Panc1 (cell line): ENCODE data around the gene C2CD3. TPM values are rescaled to one million over a fixed set of nuclear protein-coding genes. Genes with fewer than 3 reads are reported as not detected.

Experiments used
- ATAC-seq: fragments of 200-7000 bp; cut with Tn5 transposase; 2 replicates; pipeline ENCODE4 v1.9.1; 2020; ENCODE audit warnings: mild to moderate bottlenecking, moderate library complexity
- BruUV-seq: library from RNA; stranded (reverse); fragments of 400-500 nt; replicated peaks from 2 replicates; lab custom pipeline; 2021; lab: Mats Ljungman, UMichigan
- CTCF ChIA-PET: fragments of 300-600 bp; sonication (Branson Sonifier 250); formaldehyde crosslinking; loops from one replicate; lab custom pipeline; 2022; ENCODE audit warnings: antibody characterized with exemption; lab: Charles Lee
- POLR2A ChIA-PET: fragments of 300-600 bp; sonication (Branson Sonifier 250); formaldehyde crosslinking; loops from one replicate; lab custom pipeline; 2022; ENCODE audit warnings: antibody characterized with exemption; lab: Charles Lee
- DNase-seq: peaks from one replicate; pipeline ENCODE4 v3.0.0-alpha.2; 2010; ENCODE audit warnings: low read depth, low spot score
- H3K27ac ChIP-seq: 2 replicates; pipeline ENCODE4 v1.5.1; 2011; ENCODE audit warnings: mild to moderate bottlenecking, low read length, inconsistent platforms
- H3K27me3 ChIP-seq: fragments of 200-500 bp; sonication (Bioruptor generic); 2 replicates; pipeline ENCODE4 v1.6.0; 2014; ENCODE audit warnings: low read length, inconsistent platforms; ENCODE audit not compliant: control insufficient read depth, insufficient read depth
- H3K36me3 ChIP-seq: fragments of 200-500 bp; sonication (Bioruptor generic); 2 replicates; pipeline ENCODE4 v1.5.1; 2014; ENCODE audit warnings: inconsistent platforms, mild to moderate bottlenecking, low read length, moderate library complexity; ENCODE audit not compliant: control insufficient read depth, insufficient read depth
- H3K4me1 ChIP-seq: 2 replicates; pipeline ENCODE4 v1.5.1; 2011; ENCODE audit warnings: inconsistent platforms, mild to moderate bottlenecking, low read length, moderate library complexity; ENCODE audit not compliant: control insufficient read depth, insufficient read depth
- H3K4me3 ChIP-seq, 2 experiments: 2 replicates each; pipeline ENCODE4 v1.5.1; 2011 to 2012; ENCODE audit warnings: low read depth in 2 of 2, low read length in 2 of 2, mild to moderate bottlenecking in 2 of 2, inconsistent platforms in 1 of 2, moderate library complexity in 1 of 2
- H3K9me3 ChIP-seq: fragments of 200-500 bp; sonication (Bioruptor generic); 2 replicates; pipeline ENCODE4 v1.5.1; 2014; ENCODE audit warnings: low read depth, mild to moderate bottlenecking, inconsistent platforms, low read length, moderate library complexity; ENCODE audit not compliant: control insufficient read depth, insufficient read depth
- POLR2AphosphoS5 ChIP-seq: IDR thresholded peaks from 2 replicates; pipeline ENCODE4 v1.6.1; 2012; ENCODE audit warnings: mild to moderate bottlenecking, low read depth, low read length, moderate library complexity
- SIN3A ChIP-seq: IDR thresholded peaks from 2 replicates; pipeline ENCODE4 v1.6.1; 2012; ENCODE audit warnings: low read depth, mild to moderate bottlenecking, low read length, moderate library complexity, borderline replicate concordance; ENCODE audit not compliant: insufficient read depth
- TCF7L2 ChIP-seq: IDR thresholded peaks from 2 replicates; pipeline ENCODE4 v1.6.1; 2011; ENCODE audit warnings: mild to moderate bottlenecking, low read depth, low read length, inconsistent platforms
- in situ Hi-C: cut with HindIII; loops from 2 replicates; pipeline ENCODE4 v1.10.0; 2016; ENCODE audit warnings: low sequenced_read_pairs, low pct_unique_long_range_greater_than_20kb
- intact Hi-C: fragments of 100-400 bp; cut with micrococcal nuclease; formaldehyde crosslinking; loops from one replicate; pipeline ENCODE4 v1.10.0; 2022; ENCODE audit not compliant: unreplicated experiment
- total RNA-seq: library from RNA; stranded (reverse); gene quantifications from one replicate; pipeline ENCODE4 v1.2.1, GENCODE V29; 2021; ENCODE audit not compliant: unreplicated experiment
- TF ChIP-seq, protein P1 (sequence below): fragments of 450-650 bp; IDR thresholded peaks from 2 replicates; pipeline ENCODE4 v1.5.1; 2017; ENCODE audit warnings: mild to moderate bottlenecking
- TF ChIP-seq, protein P2 (sequence below), 2 experiments: IDR thresholded peaks; 2 replicates each; pipeline ENCODE4 v1.6.1; 2011 to 2012; ENCODE audit warnings: low read depth in 2 of 2, control low read depth in 1 of 2, low read length in 1 of 2, mild to moderate bottlenecking in 1 of 2, moderate library complexity in 1 of 2; ENCODE audit not compliant: insufficient read depth in 1 of 2

Gene C2CD3
- total RNA-seq, 1 experiment from 2014 or later: 51.8 TPM

DNA sequence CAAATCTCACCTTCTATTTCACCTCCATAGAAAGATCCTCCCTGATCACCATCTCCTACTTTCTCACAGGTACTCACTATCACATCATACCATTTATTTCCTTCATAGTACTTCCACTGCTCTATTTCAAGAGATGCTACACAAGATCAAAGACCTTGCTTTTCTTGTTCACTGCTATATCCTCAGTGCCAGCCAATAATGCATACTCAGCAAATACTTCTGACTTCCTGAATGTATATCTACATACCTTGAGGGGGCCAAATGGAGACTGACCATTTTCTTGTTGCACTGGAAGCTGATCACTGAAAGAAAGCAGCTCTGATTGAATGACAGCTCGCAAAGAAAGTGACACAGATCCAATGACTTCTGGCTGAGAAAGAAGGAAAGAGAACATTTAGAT is 64.7 kb downstream of the C2CD3 start:
- TF ChIP-seq, protein P1, sequence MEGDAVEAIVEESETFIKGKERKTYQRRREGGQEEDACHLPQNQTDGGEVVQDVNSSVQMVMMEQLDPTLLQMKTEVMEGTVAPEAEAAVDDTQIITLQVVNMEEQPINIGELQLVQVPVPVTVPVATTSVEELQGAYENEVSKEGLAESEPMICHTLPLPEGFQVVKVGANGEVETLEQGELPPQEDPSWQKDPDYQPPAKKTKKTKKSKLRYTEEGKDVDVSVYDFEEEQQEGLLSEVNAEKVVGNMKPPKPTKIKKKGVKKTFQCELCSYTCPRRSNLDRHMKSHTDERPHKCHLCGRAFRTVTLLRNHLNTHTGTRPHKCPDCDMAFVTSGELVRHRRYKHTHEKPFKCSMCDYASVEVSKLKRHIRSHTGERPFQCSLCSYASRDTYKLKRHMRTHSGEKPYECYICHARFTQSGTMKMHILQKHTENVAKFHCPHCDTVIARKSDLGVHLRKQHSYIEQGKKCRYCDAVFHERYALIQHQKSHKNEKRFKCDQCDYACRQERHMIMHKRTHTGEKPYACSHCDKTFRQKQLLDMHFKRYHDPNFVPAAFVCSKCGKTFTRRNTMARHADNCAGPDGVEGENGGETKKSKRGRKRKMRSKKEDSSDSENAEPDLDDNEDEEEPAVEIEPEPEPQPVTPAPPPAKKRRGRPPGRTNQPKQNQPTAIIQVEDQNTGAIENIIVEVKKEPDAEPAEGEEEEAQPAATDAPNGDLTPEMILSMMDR: no peak
- TF ChIP-seq SIN3A: no peak
- TF ChIP-seq TCF7L2: no peak
- TF ChIP-seq, protein P2, sequence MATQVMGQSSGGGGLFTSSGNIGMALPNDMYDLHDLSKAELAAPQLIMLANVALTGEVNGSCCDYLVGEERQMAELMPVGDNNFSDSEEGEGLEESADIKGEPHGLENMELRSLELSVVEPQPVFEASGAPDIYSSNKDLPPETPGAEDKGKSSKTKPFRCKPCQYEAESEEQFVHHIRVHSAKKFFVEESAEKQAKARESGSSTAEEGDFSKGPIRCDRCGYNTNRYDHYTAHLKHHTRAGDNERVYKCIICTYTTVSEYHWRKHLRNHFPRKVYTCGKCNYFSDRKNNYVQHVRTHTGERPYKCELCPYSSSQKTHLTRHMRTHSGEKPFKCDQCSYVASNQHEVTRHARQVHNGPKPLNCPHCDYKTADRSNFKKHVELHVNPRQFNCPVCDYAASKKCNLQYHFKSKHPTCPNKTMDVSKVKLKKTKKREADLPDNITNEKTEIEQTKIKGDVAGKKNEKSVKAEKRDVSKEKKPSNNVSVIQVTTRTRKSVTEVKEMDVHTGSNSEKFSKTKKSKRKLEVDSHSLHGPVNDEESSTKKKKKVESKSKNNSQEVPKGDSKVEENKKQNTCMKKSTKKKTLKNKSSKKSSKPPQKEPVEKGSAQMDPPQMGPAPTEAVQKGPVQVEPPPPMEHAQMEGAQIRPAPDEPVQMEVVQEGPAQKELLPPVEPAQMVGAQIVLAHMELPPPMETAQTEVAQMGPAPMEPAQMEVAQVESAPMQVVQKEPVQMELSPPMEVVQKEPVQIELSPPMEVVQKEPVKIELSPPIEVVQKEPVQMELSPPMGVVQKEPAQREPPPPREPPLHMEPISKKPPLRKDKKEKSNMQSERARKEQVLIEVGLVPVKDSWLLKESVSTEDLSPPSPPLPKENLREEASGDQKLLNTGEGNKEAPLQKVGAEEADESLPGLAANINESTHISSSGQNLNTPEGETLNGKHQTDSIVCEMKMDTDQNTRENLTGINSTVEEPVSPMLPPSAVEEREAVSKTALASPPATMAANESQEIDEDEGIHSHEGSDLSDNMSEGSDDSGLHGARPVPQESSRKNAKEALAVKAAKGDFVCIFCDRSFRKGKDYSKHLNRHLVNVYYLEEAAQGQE (IDR thresholded peaks at IDR 0.05; ENCODE audit: insufficient read depth in 1 of 2, low read depth in 2 of 2, low read length in 1 of 2): no peak
- no peak for TF ChIP-seq POLR2AphosphoS5
- intact Hi-C loops (no loop called here), in situ Hi-C loops (no loop called here)
- peaks cover 14% of the 10 kb centered on the region for H3K36me3 ChIP-seq
- ChIA-PET POLR2A (no interaction called here), CTCF (no interaction called here)
- H3K4me3 ChIP-seq: no peak overlapping the region
- H3K27ac ChIP-seq: no peak overlapping the region
- ATAC-seq (no peak), DNase-seq (no peak)
- no peaks in the 10 kb centered on the region for H3K9me3 ChIP-seq
- H3K4me1 ChIP-seq: no peaks in the 10 kb centered on the region
- no TSS peak for BruUV-seq
- H3K27me3 ChIP-seq: no peaks in the 10 kb centered on the region

DNA sequence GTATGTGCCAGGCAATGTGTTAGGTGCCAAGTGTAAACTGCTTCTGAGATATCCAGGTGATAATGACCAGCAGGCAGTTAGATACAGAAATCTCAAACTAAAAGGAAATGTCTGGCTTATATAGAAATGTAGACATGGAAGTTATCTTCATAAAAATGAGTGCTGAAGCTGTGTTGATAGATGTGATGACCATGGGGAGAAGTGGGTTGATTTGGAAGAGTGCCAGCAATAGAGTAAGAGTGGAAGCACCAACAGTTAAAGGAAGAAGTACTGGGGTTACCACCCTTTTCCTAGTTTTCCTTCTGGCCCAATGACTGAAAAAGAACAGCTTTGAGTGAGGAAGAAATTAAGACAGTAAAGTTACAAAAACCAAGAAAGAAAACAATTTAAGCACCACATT is 68.5 kb downstream of the C2CD3 start:
- H3K4me1 ChIP-seq: no peaks in the 10 kb centered on the region
- no peak for DNase-seq
- CTCF ChIA-PET: no interaction called here
- H3K36me3 ChIP-seq: peaks cover 28% of the 10 kb centered on the region
- H3K9me3 ChIP-seq: no peaks in the 10 kb centered on the region
- TF ChIP-seq, protein P1: no peak
- TF ChIP-seq, protein P2 (IDR thresholded peaks at IDR 0.05; ENCODE audit: insufficient read depth in 1 of 2, low read depth in 2 of 2, low read length in 1 of 2): no peak
- TF ChIP-seq SIN3A: no peak
- TF ChIP-seq POLR2AphosphoS5: no peak
- TF ChIP-seq TCF7L2: no peak
- intact Hi-C loops: no loop called here
- H3K27ac ChIP-seq: no peak overlapping the region
- BruUV-seq: no TSS peak
- POLR2A ChIA-PET: no interaction called here
- in situ Hi-C loops: no loop called here
- H3K27me3 ChIP-seq: no peaks in the 10 kb centered on the region
- ATAC-seq: no peak
- no peak overlapping the region for H3K4me3 ChIP-seq
